NCI-H2227 (cell line): ENCODE data around the gene ROPN1B.
A peak's percentile ranks its signal among the peaks of the same experiment; 100 is the strongest.
"Not testable (repeated sequence)": the region's sequence is repeated elsewhere in the genome, so short reads cannot be mapped to it uniquely, and the experiment has no call there.

Experiments used
- DNase-seq: peaks from one replicate; lab custom pipeline; 2025; ENCODE audit not compliant: unreplicated experiment; lab: John Stamatoyannopoulos, UW

The ROPN1B gene

GRCh38 chr3:125957674-125958510 lies 11.1 kb upstream of the ROPN1B start:
- DNase-seq: peak; percentile 27

DNA sequence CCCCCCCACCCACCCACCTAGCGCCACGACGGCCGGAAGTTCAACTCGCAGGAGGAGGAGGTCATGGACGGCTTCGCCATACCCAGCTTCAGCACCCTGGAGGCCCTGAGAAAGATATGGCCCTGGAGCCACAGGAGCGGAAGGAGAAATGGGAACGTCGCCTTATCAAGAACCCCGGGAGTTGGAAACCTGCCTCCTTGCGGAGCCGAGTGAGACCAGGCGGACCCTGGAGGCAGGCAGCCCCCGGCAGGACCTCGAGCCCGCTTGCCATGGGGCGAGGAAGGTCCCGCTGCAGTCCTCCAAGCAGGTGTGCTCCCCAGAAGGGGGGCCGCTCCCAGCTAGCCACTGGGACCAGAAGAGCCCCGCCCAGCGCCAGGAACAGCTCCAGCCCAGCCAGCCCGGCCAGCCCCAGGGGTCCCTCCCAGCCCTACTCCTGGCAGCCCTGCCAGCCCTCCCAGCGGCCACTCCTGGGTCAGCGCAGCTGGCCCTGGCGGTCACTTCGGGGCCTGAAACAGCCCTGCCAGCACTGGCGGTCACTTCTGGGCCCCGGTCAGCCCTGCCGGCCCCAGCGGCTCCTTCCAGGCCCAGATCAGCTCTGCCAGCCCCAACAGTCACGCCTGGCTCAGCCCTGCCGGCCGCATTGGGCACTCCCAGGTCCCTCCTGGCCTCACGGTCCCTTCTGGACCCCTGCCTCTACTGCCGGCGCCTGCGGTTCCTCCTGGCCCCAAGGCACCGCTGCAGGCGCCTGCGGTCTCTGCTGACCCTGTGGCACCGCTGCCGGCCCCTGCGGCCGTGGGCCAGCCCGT lies 10.3 kb upstream of the ROPN1B start:
- no peak for DNase-seq

DNA sequence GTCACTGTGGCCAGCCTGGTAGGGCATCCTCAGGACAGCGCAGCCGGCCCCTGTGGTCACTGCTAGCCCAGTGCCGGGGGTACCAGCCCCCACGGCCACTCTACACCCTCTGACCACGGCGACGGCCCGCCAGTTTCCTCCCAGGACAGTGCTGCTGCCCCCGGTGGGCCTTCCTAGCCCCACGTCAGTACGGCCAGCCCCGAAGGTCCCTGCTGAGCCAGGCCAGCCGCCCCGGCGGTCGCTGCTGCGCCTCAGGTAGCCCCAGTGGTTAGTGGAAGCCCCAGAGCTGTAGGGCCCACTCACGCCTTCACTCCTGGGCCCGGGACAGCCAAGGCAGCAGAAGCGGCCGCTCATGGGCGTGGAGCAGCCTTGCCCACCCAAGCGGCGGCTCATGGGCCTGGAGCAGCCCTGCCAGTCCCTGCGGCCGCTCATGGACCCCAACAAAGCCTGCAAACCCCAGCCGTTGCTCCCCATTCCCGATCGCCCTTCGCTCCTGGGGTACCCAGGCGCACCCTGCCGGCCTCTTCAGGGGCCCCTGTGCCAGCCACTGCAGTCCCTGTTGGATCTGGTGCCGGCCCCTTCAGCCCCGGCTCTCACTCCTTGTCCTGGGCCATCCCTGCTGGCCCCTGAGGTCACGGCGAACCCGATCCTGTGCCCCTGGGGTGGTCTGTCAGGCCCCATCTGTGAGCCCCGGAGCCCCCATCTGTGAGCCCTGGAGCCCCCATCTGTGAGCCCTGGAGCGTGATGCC lies 9.5 kb upstream of the ROPN1B start:
- no peak for DNase-seq

GRCh38 chr3:125960066-125960424 lies 8.9 kb upstream of the ROPN1B start:
- DNase-seq: no peak

- DNase-seq: no peak
Observed at GRCh38 chr3:125960456-125961288, 8.3 kb upstream of the ROPN1B start.

GRCh38 chr3:125961289-125961589 lies 7.7 kb upstream of the ROPN1B start:
- no peak for DNase-seq

- not testable (repeated sequence) for DNase-seq
Observed at GRCh38 chr3:125963834-125964233, 5.1 kb upstream of the ROPN1B start.

DNA sequence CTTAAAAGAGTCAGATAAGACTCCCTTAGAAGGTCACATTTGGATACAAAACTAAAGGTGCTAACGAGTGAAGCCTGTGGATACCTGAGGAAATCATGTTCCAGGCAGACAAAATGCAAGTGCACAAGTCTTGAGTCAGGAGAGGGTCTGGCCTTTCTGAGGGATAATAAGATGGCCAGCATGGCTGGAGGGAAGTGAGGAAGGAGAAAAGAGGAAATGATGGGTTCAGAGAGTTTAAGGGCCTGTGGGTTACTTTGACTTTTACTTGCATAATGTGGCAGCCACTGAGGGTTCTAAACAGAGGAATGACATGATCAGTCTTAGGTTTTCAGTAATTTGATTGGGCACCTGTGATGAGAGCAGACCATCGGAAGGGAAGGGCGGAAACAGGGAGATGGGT lies 3.5 kb upstream of the ROPN1B start:
- no peak for DNase-seq

- DNase-seq: no peak
Observed at GRCh38 chr3:125967156-125967555, 1.8 kb upstream of the ROPN1B start.

DNA sequence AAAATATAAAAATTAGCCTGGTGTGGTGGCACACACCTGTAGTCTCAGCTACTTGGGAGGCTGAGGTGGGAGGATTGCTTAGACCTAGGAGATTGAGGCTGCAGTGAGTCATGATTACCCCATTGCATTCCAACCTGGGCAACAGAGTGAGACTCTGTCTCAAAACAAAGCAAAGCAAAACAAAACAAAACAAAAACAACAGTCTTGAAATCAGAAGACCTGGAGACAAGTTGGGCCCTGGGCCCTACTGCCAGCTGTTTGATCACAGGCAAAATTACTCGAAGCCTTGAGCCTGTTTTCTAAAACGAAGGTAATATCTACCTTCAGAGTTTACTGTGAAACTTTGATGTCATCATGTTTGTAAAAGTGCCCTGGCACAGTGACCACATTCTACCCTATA lies 857 bp upstream of the ROPN1B start:
- not testable (repeated sequence) for DNase-seq

DNA sequence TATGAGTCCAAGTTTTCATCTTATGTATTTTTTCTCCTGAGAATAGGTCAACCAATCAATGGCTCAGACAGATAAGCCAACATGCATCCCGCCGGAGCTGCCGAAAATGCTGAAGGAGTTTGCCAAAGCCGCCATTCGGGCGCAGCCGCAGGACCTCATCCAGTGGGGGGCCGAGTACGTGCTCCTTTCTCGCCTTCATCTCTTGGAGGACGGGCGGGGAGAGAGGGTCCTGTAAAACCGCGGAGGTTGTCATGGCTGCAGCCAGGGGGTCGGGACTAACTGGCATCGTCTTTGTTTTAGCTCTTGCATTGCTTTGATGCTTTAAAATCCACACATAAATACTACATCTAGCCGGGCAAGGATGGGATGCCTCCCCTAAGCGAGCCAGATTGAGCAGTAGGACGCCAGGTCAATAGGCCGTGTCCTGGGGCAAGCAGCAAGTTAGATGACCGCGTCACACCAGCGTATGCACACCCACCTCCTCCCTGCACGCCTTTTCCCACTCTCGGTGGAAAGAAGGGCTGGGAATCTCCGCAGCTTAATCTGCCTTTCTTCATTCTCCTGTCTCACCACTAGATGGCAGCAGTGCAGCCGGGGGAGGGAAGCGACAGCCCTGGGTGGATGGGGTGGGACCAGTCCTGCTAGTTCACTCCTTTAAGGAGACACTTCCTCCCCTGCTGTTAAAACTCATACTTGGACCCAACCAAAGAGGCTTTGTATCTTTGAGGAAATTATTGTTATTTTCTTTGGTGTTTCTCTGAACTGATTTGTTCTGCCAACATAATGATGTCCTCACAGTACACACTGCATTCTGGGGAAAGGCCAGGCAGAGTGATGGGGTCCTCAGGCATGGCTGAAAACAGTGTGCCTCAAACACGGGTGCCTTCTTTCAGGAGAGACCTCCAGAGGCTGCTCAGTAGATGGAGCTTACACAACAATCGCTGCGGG lies 3.3 kb downstream of the ROPN1B start:
- peak; percentile 60 for DNase-seq

GRCh38 chr3:125975245-125976002 lies 6.4 kb downstream of the ROPN1B start:
- DNase-seq: not testable (repeated sequence)

DNA sequence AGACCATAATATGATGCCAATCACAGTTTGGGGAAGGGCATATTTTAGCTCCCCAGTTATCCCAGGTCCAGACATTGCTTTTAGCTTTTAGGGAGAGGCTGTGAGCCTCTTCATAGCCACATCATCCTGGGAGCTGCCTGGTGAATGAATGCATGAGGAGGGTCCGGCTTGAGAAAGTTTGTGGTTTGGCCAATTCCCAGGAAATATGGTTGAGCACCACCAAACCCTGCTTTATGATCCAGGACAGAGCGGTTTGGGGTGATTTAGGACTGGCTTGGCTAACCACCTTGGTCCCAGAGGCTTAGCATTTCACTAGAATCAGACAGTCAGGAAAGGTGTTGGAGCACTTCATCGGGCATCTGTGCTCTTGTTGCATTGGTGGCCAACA lies 7.0 kb downstream of the ROPN1B start:
- not testable (repeated sequence) for DNase-seq

GRCh38 chr3:125977104-125977503 lies 8.1 kb downstream of the ROPN1B start:
- DNase-seq: not testable (repeated sequence)

DNA sequence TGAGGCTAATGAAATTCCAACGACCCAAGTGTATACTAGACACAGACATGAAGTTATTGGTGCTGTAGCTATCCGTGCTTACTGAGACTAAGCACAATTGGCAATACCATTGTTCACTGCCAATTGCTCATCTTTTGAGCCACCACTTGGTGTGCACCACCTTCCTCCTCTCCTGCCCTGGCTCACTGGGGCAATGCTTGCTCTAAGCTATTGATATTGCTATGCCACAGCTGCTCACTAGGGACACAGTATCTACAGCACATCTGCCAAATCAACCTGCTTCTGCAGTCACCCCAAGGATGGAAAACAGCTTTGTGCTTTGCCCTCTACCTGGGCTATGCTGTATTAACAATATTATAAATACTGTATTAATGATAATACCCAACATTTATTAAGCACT lies 16.0 kb downstream of the ROPN1B start:
- DNase-seq: not testable (repeated sequence)

GRCh38 chr3:125990253-125990970 lies 21.4 kb downstream of the ROPN1B start:
- peak; percentile 91 for DNase-seq

DNA sequence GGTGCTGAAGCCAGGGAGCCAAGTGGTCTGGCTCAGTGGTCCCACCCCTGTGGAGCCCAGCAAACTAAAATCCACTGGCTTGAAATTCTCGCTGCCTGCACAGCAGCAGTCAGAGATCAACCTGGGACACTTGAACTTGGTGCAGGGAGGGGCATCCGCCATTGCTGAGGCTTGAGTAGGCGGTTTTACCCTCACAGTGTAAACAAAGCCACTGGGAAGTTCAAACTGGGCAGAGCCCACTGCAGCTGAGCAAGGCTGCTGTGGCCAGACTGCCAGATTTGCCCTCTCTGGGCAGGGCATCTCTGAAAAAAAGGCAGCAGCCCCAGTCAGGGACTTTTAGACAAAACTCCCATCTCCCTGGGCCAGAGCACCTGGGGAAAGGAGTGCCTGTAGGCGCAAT lies 27.8 kb downstream of the ROPN1B start:
- not testable (repeated sequence) for DNase-seq

GRCh38 chr3:126002189-126002588 lies 33.2 kb downstream of the ROPN1B start:
- no peak for DNase-seq
